ENCODE measurements around the gene CD80.

Gene CD80

GRCh38 chr3:119596398-119596797, 37.0 kb upstream of the CD80 start:
- TF ChIP-seq EP300 (IDR thresholded peaks at IDR 0.05; ENCODE audit: borderline replicate concordance) (no peak), FOXM1 (IDR thresholded peaks at IDR 0.05; ENCODE audit: borderline replicate concordance, low read depth) (no peak), CEBPB (IDR thresholded peaks at IDR 0.05) (no peak), CREB1 (IDR thresholded peaks at IDR 0.05; ENCODE audit: low read depth) (no peak), EGR1 (IDR thresholded peaks at IDR 0.05) (no peak), TCF12 (IDR thresholded peaks at IDR 0.05; ENCODE audit: low read depth) (no peak), USF1 (IDR thresholded peaks at IDR 0.05) (no peak), REST (IDR thresholded peaks at IDR 0.05; ENCODE audit: low read depth) (no peak), NFIC (IDR thresholded peaks at IDR 0.05) (no peak), TEAD4 (IDR thresholded peaks at IDR 0.05) (no peak), RAD21 (IDR thresholded peaks at IDR 0.05; ENCODE audit: low read depth) (no peak), YY1 (IDR thresholded peaks at IDR 0.05; ENCODE audit: low read depth) (no peak), TAF1 (IDR thresholded peaks at IDR 0.05; ENCODE audit: low read depth) (no peak), MAX (IDR thresholded peaks at IDR 0.05) (no peak), ZBTB7A (IDR thresholded peaks at IDR 0.05; ENCODE audit: low read depth) (no peak)

GRCh38 chr3:119595639-119596334, 36.4 kb upstream of the CD80 start:
- no peak for TF ChIP-seq REST (IDR thresholded peaks at IDR 0.05; ENCODE audit: low read depth)
- no peak for TF ChIP-seq CREB1 (IDR thresholded peaks at IDR 0.05; ENCODE audit: low read depth)
- no peak for TF ChIP-seq MAX (IDR thresholded peaks at IDR 0.05)
- TF ChIP-seq FOXM1 (IDR thresholded peaks at IDR 0.05; ENCODE audit: borderline replicate concordance, low read depth) = no peak
- no peak for TF ChIP-seq USF1 (IDR thresholded peaks at IDR 0.05)
- TF ChIP-seq NFIC (IDR thresholded peaks at IDR 0.05) = no peak

GRCh38 chr3:119594066-119594465, 34.7 kb upstream of the CD80 start:
- no peak for TF ChIP-seq REST (IDR thresholded peaks at IDR 0.05; ENCODE audit: low read depth)
- TF ChIP-seq ZBTB7A (IDR thresholded peaks at IDR 0.05; ENCODE audit: low read depth) = no peak

- TF ChIP-seq CEBPB (IDR thresholded peaks at IDR 0.05) (no peak), TEAD4 (IDR thresholded peaks at IDR 0.05) (no peak), EP300 (IDR thresholded peaks at IDR 0.05; ENCODE audit: borderline replicate concordance) (no peak), YY1 (IDR thresholded peaks at IDR 0.05; ENCODE audit: low read depth) (no peak), RAD21 (IDR thresholded peaks at IDR 0.05; ENCODE audit: low read depth) (no peak), TCF12 (IDR thresholded peaks at IDR 0.05; ENCODE audit: low read depth) (no peak)
Observed at GRCh38 chr3:119592861-119593260, 33.4 kb upstream of the CD80 start.

GRCh38 chr3:119590706-119591105, 31.3 kb upstream of the CD80 start:
- TF ChIP-seq CREB1 (IDR thresholded peaks at IDR 0.05; ENCODE audit: low read depth) (no peak), FOXM1 (IDR thresholded peaks at IDR 0.05; ENCODE audit: borderline replicate concordance, low read depth) (no peak), REST (IDR thresholded peaks at IDR 0.05; ENCODE audit: low read depth) (no peak), TEAD4 (IDR thresholded peaks at IDR 0.05) (no peak), ZBTB7A (IDR thresholded peaks at IDR 0.05; ENCODE audit: low read depth) (no peak), TCF12 (IDR thresholded peaks at IDR 0.05; ENCODE audit: low read depth) (no peak), MAX (IDR thresholded peaks at IDR 0.05) (no peak)

Measured in Ishikawa (cell line).